ENCODE data around the gene HAP1. TPM values are rescaled to one million over a fixed set of nuclear protein-coding genes. Genes with fewer than 3 reads are reported as not detected.

HAP1 gene
- total and polyA plus RNA-seq, 2 of the 8 experiments (the other 6 are each of a cell fraction or from before 2014, with no cell fraction given) = 2.3 to 3.6 TPM

DNA sequence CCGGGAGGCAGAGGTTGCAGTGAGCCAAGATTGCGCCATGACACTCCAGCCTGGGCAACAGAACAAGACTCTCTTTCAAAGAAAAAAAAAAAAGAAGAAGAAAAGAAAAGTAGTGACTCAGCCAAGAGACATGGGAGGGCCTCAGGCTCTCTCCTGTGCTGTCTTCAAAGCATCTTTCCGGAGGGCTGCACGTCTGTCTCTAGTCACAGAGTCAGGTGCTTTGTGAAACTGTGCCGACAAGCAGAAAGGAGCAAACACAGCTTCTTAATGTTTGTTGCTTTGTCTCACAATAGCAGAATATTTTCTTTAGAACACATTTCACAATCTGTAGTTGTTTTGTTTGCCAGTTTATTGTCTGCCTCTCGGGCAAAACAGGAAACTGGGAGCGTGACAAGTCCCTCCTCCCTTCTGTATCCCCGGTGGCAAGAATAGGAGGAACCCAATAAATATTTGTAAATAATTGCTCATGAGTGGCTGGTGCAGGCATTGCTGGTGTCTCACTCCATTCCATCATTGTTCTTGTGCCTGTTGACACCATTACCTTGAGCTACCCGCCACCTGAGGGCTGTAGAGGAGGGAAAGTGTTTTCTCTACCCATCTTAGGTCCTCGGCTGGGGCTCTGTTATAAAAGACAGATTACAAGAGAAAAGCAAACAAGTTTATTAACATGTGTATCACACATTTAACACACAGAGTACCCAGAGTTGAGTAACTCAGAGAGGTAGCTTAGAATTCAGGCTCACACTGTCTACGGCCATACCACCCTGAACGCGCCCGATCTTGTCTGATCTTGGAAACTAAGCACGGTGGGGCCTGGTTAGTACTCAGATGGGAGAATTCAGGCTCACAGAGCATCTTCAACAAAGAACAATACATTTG, 16.8 kb downstream of the HAP1 start (continued):
- TF ChIP-seq TEAD4 (IDR thresholded peaks at IDR 0.05; ENCODE audit: low read depth, low read length) = no peak

All from H1 (cell line).